Neural cell (in vitro differentiated cells): ENCODE measurements around the gene CDC40.

Experiments used
- CTCF ChIP-seq: fragments of 450-650 bp; IDR thresholded peaks from 2 replicates; pipeline ENCODE4 v1.5.1; 2014; ENCODE audit warnings: antibody characterized with exemption, mild to moderate bottlenecking, moderate library complexity; ENCODE audit not compliant: poor library complexity, severe bottlenecking
- EP300 ChIP-seq: fragments of 450-650 bp; conservative IDR thresholded peaks from 2 replicates; pipeline ENCODE4 v1.6.1; 2014; ENCODE audit warnings: antibody characterized with exemption, mild to moderate bottlenecking, moderate library complexity; ENCODE audit not compliant: poor library complexity, severe bottlenecking
- EZH2 ChIP-seq: fragments of 200-600, 300-800 bp; shearing (Covaris generic), sonication (generic); IDR thresholded peaks from 2 replicates; pipeline ENCODE4 v1.6.1; 2014; ENCODE audit warnings: antibody characterized with exemption, low read length, borderline replicate concordance, mild to moderate bottlenecking; ENCODE audit not compliant: insufficient read depth, poor library complexity, severe bottlenecking
- MXI1 ChIP-seq: fragments of 450-650 bp; conservative IDR thresholded peaks from 2 replicates; pipeline ENCODE4 v1.6.1; 2014; ENCODE audit warnings: antibody characterized with exemption, mild to moderate bottlenecking; ENCODE audit not compliant: poor library complexity, severe bottlenecking
- POLR2AphosphoS5 ChIP-seq: IDR thresholded peaks from 2 replicates; pipeline ENCODE4 v1.6.1; 2012
- RAD21 ChIP-seq: fragments of 450-650 bp; conservative IDR thresholded peaks from 2 replicates; pipeline ENCODE4 v1.6.1; 2014; ENCODE audit warnings: antibody characterized with exemption, mild to moderate bottlenecking, moderate library complexity
- REST ChIP-seq: IDR thresholded peaks from 2 replicates; pipeline ENCODE4 v1.6.1; 2012; ENCODE audit warnings: borderline replicate concordance
- SMC3 ChIP-seq: fragments of 450-650 bp; conservative IDR thresholded peaks from 2 replicates; pipeline ENCODE4 v1.6.1; 2014; ENCODE audit warnings: antibody characterized with exemption, mild to moderate bottlenecking, moderate library complexity; ENCODE audit not compliant: poor library complexity
- TAF1 ChIP-seq: IDR thresholded peaks from 2 replicates; pipeline ENCODE4 v1.6.1; 2012; ENCODE audit warnings: low read depth

GRCh38 chr6:110217266-110217665, 37.0 kb downstream of the CDC40 start:
- no peak for TF ChIP-seq RAD21
- no peak for TF ChIP-seq CTCF
- no peak for TF ChIP-seq REST
- TF ChIP-seq TAF1: no peak
- TF ChIP-seq POLR2AphosphoS5: no peak
- no peak for TF ChIP-seq EZH2
- no peak for TF ChIP-seq MXI1
- TF ChIP-seq EP300: no peak
- no peak for TF ChIP-seq SMC3
